ENCODE data around the gene SLC18B1.
"Not testable (repeated sequence)": the region's sequence is repeated elsewhere in the genome, so short reads cannot be mapped to it uniquely, and the experiment has no call there.

The SLC18B1 gene

DNA sequence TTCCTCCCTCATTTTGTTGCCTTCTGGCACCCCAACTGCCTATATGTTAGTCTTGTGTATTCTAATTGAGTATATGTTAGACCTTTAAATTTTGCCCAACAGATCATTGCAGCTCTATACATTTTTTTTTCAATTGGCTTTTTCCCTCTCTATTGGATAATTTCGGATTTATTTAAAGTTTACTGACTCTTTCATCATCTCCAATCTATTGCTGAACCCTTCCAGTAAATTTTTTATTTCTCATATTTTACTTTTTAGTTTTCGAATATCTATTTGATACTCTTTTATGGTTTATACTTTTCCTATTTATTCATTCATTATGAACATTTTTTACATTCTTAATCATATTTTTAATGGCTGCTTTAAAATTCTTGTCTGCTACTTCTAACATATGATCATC lies 7.1 kb upstream of the SLC18B1 start:
- in situ Hi-C loops (cut with MboI; ENCODE audit: low pct_unique_long_range_greater_than_20kb, low sequenced_read_pairs) = no loop called here
- DNase-seq = no peak

- in situ Hi-C loops (cut with MboI; ENCODE audit: low pct_unique_long_range_greater_than_20kb, low sequenced_read_pairs) = no loop called here
Observed at GRCh38 chr6:132804251-132804650, 5.8 kb upstream of the SLC18B1 start.

GRCh38 chr6:132800656-132801055 lies 2.2 kb upstream of the SLC18B1 start:
- in situ Hi-C loops (cut with MboI; ENCODE audit: low pct_unique_long_range_greater_than_20kb, low sequenced_read_pairs) = no loop called here
- DNase-seq = no peak

More at GRCh38 chr6:132804251-132804650, 5.8 kb upstream of the SLC18B1 start:
- DNase-seq = no peak

DNA sequence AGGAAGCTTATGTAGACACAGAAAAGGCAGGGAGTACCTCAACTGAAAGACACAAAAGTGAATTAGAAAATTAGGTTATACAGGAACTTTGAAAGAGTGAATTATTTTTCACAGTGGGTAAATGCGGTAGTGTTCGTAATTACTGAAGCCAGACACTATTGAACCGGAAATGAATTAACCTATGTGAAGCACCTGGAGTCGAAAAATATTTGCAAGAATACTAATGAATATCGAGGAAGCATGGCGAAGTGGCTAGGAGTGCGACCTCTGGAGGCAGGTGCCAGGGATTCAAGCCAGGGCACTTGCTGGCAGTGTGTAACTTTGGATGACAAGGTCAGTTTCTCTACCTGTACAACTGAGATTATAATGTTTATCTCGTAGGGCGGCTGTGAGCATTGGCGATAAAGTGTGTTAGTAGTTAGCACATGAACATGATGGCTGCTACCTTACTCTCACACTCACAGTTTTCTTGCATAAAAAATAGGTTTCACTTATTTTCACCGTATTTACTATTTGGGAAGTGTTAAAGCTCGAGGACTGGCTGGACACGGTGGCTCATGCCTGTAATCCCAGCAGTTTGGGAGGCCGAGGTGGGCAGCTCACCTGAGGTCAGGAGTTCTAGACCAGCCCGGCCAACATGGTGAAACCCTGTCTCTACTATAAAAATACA lies 567 bp upstream of the SLC18B1 start:
- DNase-seq = peak; percentile 76
- in situ Hi-C loops (cut with MboI; ENCODE audit: low pct_unique_long_range_greater_than_20kb, low sequenced_read_pairs) = loop anchor here (25.0 kb wide), 2 partner anchors 137 to 262 kb away; partner anchors contain the start of genes TAAR1 and TAAR9

GRCh38 chr6:132795461-132795860 lies 3.0 kb downstream of the SLC18B1 start:
- in situ Hi-C loops (cut with MboI; ENCODE audit: low pct_unique_long_range_greater_than_20kb, low sequenced_read_pairs) = loop anchor here (25.0 kb wide), 2 partner anchors 133 to 258 kb away; partner anchors contain the start of genes TAAR1 and TAAR9

GRCh38 chr6:132792510-132792909 lies 5.9 kb downstream of the SLC18B1 start:
- in situ Hi-C loops (cut with MboI; ENCODE audit: low pct_unique_long_range_greater_than_20kb, low sequenced_read_pairs) = loop anchor here (25.0 kb wide), 2 partner anchors 130 to 255 kb away; partner anchors contain the start of genes TAAR1 and TAAR9
- DNase-seq = no peak

More at GRCh38 chr6:132795461-132795860, 3.0 kb downstream of the SLC18B1 start:
- DNase-seq = no peak

DNA sequence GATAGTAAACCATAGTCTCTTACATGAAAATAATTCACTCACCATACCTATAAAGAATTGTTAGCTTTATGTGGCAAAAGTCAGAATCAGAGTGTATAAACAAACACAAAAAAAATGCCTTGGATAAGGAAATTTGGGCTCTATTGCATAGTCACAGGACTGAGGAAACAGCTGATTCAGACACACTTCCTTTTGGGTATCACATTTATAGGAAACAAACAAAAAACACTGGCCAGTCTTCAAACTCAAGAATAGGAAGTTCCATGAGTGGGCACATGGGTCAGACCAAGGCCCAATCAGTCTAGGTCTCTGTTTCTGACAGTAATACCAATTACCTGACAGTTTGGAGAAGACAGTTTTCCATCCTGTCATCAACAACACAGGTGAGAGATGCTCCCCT lies 8.0 kb downstream of the SLC18B1 start:
- no peak for DNase-seq
- in situ Hi-C loops (cut with MboI; ENCODE audit: low pct_unique_long_range_greater_than_20kb, low sequenced_read_pairs) = loop anchor here (25.0 kb wide), 2 partner anchors 128 to 253 kb away; partner anchors contain the start of genes TAAR1 and TAAR9

DNA sequence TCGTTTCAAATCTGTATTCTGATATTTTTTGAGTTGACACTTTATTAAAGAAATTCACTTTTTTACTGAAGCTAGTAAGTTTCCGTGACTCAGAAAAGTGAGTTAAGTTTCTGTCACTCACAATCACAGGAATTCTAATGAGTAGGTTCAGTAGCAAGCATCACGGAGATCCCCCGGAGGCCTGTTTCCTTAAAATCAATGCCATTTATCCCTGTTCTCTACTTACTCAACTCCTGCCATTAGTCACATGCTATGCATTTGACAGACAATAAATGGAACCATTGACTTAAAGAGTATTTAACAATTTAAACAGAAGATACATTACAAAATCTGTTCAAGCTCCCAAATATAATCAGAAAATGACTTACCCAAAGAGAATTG lies 9.1 kb downstream of the SLC18B1 start:
- in situ Hi-C loops (cut with MboI; ENCODE audit: low pct_unique_long_range_greater_than_20kb, low sequenced_read_pairs) = loop anchor here (25.0 kb wide), 2 partner anchors 127 to 252 kb away; partner anchors contain the start of genes TAAR1 and TAAR9
- no peak for DNase-seq

GRCh38 chr6:132788658-132789395 lies 9.6 kb downstream of the SLC18B1 start:
- in situ Hi-C loops (cut with MboI; ENCODE audit: low pct_unique_long_range_greater_than_20kb, low sequenced_read_pairs) = loop anchor here (25.0 kb wide), 2 partner anchors 127 to 252 kb away; partner anchors contain the start of genes TAAR1 and TAAR9
- no peak for DNase-seq

DNA sequence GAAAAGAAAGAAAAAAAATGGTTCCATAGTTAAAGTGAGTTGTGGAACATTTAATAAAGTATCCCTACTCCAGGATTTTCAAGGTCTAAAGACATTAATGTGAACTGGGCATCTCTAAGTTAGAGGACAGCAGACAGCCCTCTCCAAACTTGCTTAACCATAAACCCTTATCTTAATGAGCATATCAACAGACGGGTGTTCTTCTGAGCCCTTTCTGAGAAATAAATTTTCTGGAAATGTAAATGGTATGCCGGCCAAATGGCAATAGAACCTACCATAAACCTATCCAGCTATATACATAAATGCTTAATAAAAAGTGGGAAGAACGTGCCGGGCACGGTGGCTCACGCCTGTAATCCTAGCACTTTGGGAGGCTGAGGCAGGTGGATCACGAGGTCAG lies 12.5 kb downstream of the SLC18B1 start:
- in situ Hi-C loops (cut with MboI; ENCODE audit: low pct_unique_long_range_greater_than_20kb, low sequenced_read_pairs) = loop anchor here (25.0 kb wide), 2 partner anchors 124 to 249 kb away; partner anchors contain the start of genes TAAR1 and TAAR9
- DNase-seq = no peak

- in situ Hi-C loops (cut with MboI; ENCODE audit: low pct_unique_long_range_greater_than_20kb, low sequenced_read_pairs) = loop anchor here (25.0 kb wide), 2 partner anchors 119 to 244 kb away; partner anchors contain the start of genes TAAR1 and TAAR9
Observed at GRCh38 chr6:132780770-132781371, 17.6 kb downstream of the SLC18B1 start.

GRCh38 chr6:132777881-132778280 lies 20.6 kb downstream of the SLC18B1 start:
- not testable (repeated sequence) for DNase-seq
- in situ Hi-C loops (cut with MboI; ENCODE audit: low pct_unique_long_range_greater_than_20kb, low sequenced_read_pairs) = loop anchor here (25.0 kb wide), 2 partner anchors 116 to 241 kb away; partner anchors contain the start of genes TAAR1 and TAAR9

More at GRCh38 chr6:132780770-132781371, 17.6 kb downstream of the SLC18B1 start:
- DNase-seq = peak; percentile 6

DNA sequence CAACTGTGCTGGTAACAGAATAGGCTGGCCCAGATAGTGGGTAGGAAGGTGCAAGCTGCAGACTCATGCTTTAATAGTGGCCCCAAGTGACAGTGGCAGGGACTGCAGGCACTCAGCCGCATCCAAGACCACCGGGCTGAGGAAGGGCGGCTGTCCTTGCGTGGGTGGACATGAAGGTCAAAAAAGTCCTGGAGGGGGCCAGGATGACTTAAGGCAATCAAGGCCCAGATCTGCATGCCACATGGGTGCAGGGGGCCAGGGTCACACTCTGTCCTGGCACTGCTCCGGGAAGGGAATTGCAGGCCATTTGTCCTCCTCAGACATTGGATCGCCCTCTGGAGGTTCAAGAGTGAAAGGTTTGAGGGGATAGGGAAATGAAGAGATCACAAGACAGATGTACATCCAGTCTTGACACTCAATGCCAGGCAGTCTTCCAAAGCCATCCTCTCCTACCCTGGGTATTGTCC lies 30.4 kb downstream of the SLC18B1 start:
- in situ Hi-C loops (cut with MboI; ENCODE audit: low pct_unique_long_range_greater_than_20kb, low sequenced_read_pairs) = no loop called here

DNA sequence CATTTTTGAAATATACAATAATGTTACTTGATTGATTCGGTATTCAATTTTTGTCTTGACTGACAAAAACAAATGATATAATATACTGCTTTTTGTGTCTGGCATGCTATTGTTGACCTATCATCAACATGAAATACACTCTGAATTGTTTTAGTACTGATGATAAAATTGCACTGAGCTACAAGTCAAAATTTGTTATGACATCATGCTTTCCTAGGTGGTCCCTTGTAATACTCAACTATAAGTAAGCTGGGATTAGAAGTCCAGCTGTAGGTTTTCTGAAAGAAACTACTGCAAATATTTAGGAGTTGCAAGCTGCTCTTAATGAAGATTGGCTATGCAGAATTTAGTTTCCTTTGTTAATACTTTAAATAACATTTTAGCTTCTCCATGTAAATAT lies 32.9 kb downstream of the SLC18B1 start:
- no peak for DNase-seq
- in situ Hi-C loops (cut with MboI; ENCODE audit: low pct_unique_long_range_greater_than_20kb, low sequenced_read_pairs) = no loop called here

More for the DNA sequence above, 30.4 kb downstream of the SLC18B1 start:
- peak; percentile 89 for DNase-seq

DNA sequence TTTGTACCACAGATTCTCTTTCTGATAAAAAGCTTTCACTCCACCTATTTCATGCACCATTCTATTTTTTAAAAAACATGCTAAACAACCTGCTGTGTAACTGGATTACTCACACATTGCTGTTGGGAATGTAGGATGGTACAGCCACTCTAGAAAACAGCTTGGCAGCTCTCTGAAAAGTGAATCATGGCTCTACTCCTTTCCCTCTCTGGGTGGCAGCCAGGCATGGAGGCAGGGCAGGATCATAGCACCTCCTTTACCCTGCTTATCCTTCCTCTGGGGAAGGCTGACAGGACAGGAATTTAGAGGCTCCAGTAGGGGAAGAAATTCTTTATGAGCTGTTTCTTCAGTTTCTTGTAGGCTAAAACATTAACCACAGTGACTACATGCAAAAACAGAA lies 34.1 kb downstream of the SLC18B1 start:
- in situ Hi-C loops (cut with MboI; ENCODE audit: low pct_unique_long_range_greater_than_20kb, low sequenced_read_pairs) = no loop called here
- no peak for DNase-seq

DNA sequence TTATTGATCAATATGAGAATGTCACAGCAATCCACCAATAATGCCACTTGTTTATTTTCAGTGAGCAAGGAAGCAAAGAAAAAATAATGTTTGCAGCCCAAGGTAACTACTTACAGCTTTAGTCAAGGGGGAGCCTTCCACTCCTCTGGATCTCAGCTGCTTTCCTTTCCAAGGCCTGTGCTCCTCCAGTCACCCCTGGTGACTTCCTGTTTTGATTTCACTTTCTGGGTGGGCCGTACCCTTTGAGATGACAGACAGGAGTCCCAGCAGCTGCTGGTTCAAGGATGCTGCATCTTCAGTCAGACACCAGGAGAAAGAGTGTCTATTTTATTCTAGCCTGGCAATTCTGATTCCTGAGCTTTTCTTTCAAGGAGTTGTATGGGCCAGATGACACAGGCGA lies 35.2 kb downstream of the SLC18B1 start:
- in situ Hi-C loops (cut with MboI; ENCODE audit: low pct_unique_long_range_greater_than_20kb, low sequenced_read_pairs) = no loop called here
- peak; percentile 71 for DNase-seq

GRCh38 chr6:132760256-132760655 lies 38.2 kb downstream of the SLC18B1 start:
- in situ Hi-C loops (cut with MboI; ENCODE audit: low pct_unique_long_range_greater_than_20kb, low sequenced_read_pairs) = no loop called here
- no peak for DNase-seq

- in situ Hi-C loops (cut with MboI; ENCODE audit: low pct_unique_long_range_greater_than_20kb, low sequenced_read_pairs) = no loop called here
- no peak for DNase-seq
Observed at GRCh38 chr6:132758689-132759088, 39.7 kb downstream of the SLC18B1 start.

DNA sequence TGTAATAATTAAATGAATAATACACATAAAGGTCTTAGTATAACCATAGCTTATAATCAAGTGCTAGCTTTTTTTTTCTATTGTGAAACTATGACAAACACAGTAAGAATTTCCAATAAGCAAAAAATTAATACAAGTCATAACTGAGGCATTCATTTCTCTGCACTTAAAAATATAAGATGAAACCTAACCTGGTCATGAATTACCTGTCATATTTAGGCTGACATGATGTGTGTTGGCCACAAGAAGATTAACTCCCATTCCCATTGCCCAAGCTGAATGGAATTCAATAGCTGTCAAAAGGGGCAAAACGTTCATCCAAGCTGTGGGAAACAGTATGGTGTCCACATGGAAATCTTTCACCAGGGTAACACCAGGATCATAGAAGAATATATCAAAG lies 46.2 kb downstream of the SLC18B1 start:
- in situ Hi-C loops (cut with MboI; ENCODE audit: low pct_unique_long_range_greater_than_20kb, low sequenced_read_pairs) = no loop called here
- DNase-seq = no peak
